HG02943 (cell line): ENCODE results near the gene CFAP77.

Experiments used
- ATAC-seq: cut with Tn5 transposase; IDR thresholded peaks from one replicate; pipeline ENCODE4 v1.9.1; 2021; ENCODE audit warnings: mild to moderate bottlenecking, low read depth, moderate library complexity; ENCODE audit not compliant: unreplicated experiment

The CFAP77 gene

GRCh38 chr9:132447346-132447745 is 37.3 kb downstream of the CFAP77 start:
- no peak for ATAC-seq

GRCh38 chr9:132447902-132448301 is 37.9 kb downstream of the CFAP77 start:
- no peak for ATAC-seq

GRCh38 chr9:132451276-132451675 is 41.3 kb downstream of the CFAP77 start:
- no peak for ATAC-seq

- ATAC-seq: no peak
Observed at GRCh38 chr9:132456241-132456640, 46.2 kb downstream of the CFAP77 start.

- ATAC-seq: no peak
Observed at GRCh38 chr9:132457504-132458236, 47.7 kb downstream of the CFAP77 start.

- no peak for ATAC-seq
Observed at GRCh38 chr9:132458432-132458831, 48.4 kb downstream of the CFAP77 start.

- ATAC-seq: no peak
Observed at GRCh38 chr9:132459661-132460060, 49.6 kb downstream of the CFAP77 start.

GRCh38 chr9:132460240-132460639 is 50.2 kb downstream of the CFAP77 start:
- no peak for ATAC-seq

GRCh38 chr9:132461281-132461896 is 51.4 kb downstream of the CFAP77 start:
- ATAC-seq: no peak

- ATAC-seq: no peak
Observed at GRCh38 chr9:132461971-132462370, 52.0 kb downstream of the CFAP77 start.

GRCh38 chr9:132464547-132464946 is 54.5 kb downstream of the CFAP77 start:
- no peak for ATAC-seq

GRCh38 chr9:132465131-132465635 is 55.2 kb downstream of the CFAP77 start:
- no peak for ATAC-seq

- no peak for ATAC-seq
Observed at GRCh38 chr9:132472199-132472598, 62.2 kb downstream of the CFAP77 start.

- ATAC-seq: no peak
Observed at GRCh38 chr9:132472599-132472998, 62.6 kb downstream of the CFAP77 start.

GRCh38 chr9:132474253-132474652 is 64.2 kb downstream of the CFAP77 start:
- ATAC-seq: no peak

GRCh38 chr9:132478353-132479050 is 68.5 kb downstream of the CFAP77 start:
- no peak for ATAC-seq

- ATAC-seq: no peak
Observed at GRCh38 chr9:132479733-132480132, 69.7 kb downstream of the CFAP77 start.

- ATAC-seq: no peak
Observed at GRCh38 chr9:132481053-132481849, 71.2 kb downstream of the CFAP77 start.

- ATAC-seq: no peak
Observed at GRCh38 chr9:132482196-132482813, 72.3 kb downstream of the CFAP77 start.

- no peak for ATAC-seq
Observed at GRCh38 chr9:132485393-132485792, 75.4 kb downstream of the CFAP77 start.
